KOPT-K1 (cell line): ENCODE results near the gene TALDO1.

Experiments
- H3K27ac ChIP-seq: fragments of 200-600 bp; sonication (generic); 2 replicates; pipeline ENCODE4 v1.5.1; 2016; ENCODE audit warnings: antibody characterized with exemption, mild to moderate bottlenecking, low read depth, low read length; ENCODE audit not compliant: poor library complexity, severe bottlenecking
- H3K36me3 ChIP-seq: fragments of 200-600 bp; sonication (generic); 2 replicates; pipeline ENCODE4 v1.5.1; 2017; ENCODE audit warnings: antibody characterized with exemption, mild to moderate bottlenecking, low read length, moderate library complexity; ENCODE audit not compliant: insufficient read depth
- H3K9me3 ChIP-seq: fragments of 200-600 bp; sonication (generic); 2 replicates; pipeline ENCODE4 v1.5.1; 2017; ENCODE audit warnings: antibody characterized with exemption, low read length, mild to moderate bottlenecking; ENCODE audit not compliant: insufficient read depth, poor library complexity, severe bottlenecking

TALDO1 gene

DNA sequence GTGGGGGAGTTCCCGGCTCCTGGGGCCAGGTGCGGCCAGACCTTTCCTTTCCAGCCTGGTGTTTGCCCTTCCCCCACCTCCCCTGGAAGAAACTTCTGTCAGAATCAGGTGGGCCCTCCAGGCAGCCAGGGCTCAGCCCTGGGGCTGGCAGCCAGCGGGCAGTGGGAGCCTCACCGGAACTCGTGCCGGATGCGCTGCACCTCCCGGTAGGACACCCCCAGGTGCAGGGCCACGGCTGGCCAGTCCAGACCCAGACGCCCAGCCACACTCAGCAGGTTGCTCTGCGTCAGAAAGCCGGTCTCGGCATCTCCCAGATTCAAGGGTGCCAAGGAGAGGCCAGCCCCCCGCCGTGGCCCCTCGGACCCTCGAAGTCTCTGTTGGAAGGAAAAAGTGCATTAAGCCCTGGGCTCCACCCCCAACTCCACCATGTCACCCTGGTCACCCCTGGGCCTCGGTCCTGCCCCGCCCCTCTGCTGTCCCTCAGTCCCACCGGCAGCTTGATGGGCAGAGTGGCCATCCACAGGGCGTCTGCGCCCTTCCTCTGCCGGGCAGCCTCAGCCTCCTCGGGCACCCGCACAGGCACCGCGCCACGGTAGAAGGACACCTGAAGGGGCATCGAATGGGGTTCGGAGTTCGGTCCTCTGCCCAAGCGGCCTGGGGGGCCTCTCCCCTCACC lies 52.5 kb downstream of the TALDO1 start:
- Histone ChIP-seq H3K9me3 (no peaks in the 10 kb centered on the region), H3K27ac (peak overlapping the region; percentile 88), H3K36me3 (peaks cover 42% of the 10 kb centered on the region)

DNA sequence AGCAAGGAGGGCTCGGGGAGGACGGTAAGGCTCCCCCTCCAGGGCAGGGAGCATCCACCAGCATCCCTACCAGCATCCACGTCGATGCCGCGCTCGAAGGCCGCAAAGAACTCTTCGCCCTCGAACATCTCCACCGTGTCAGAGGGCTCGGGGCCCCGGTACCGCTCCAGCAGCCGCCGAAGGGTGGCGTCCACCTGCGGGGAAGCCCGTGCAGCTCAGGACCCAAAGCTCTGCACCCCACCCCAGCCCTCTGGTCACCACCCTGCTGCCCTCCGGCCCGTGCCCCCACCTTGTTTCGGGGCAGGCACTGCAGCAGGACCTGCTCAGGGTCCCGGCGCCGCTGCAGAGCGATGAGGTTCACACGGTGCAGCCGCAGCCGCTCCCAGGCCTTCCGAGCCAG lies 53.2 kb downstream of the TALDO1 start:
- Histone ChIP-seq H3K27ac (no peak overlapping the region), H3K9me3 (no peaks in the 10 kb centered on the region), H3K36me3 (peaks cover 40% of the 10 kb centered on the region)

DNA sequence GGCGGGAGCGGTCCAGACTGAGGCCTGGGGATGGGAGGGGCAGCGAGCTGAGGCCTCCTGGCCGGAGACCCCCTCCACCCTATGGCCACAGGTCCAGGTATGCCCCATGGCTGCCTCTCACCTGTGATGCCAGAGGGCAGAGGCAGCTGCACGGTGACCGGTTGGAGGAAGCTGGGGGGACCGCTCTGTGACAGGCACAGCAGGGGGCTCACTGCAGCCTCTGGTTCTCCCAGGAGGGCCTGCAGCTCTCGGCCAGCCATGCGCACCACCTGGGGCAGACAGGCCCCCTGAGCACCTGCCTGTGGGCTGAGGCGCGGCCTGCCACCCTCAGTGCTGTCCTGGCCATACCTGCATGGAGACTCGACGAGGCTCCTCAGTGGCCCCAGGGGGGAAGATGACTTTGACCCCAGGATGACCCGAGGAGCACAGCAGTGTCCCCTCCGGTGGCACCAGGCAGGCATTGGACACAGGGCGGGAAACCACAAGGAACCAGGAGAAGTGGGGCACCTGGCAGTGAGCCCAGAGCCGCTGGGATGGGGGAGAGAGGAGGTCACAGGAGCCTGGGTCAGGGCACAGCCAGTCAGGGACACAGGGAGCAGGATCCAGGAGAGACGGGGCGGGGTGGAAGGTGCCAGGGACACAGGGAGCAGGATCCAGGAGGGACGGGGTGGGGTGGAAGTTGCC lies 54.0 kb downstream of the TALDO1 start:
- Histone ChIP-seq H3K9me3 (no peaks in the 10 kb centered on the region), H3K27ac (no peak overlapping the region), H3K36me3 (peaks cover 40% of the 10 kb centered on the region)

DNA sequence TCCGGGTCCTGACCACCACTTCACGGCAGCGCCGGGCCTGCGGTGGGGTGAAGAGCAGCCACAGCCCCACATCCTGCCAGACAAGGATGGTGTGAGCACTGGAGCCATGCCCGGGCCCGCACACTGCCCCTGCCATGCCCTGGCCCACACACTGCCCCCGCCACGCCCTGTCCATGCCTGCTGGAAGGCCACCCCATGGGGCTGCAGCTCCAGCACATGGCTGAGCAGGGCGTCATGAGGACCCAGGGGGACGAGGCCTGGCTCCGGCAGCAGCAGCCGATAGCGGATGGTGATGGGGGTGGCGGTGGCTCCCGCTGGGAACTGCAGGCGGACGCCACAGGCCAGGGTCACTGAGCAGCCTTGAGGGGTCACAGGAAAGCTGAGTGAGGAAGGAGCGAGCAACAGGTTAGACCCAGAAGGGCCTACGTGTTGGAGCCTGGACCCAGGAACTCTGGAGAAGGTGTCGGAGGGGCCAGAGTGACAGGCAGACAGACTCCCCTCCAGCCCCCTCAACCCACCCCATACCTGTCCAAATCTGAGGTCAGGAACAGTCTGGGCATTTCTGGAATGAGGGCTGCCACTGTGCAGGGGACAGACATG lies 54.9 kb downstream of the TALDO1 start:
- Histone ChIP-seq H3K27ac (no peak overlapping the region), H3K36me3 (peaks cover 40% of the 10 kb centered on the region), H3K9me3 (no peaks in the 10 kb centered on the region)

DNA sequence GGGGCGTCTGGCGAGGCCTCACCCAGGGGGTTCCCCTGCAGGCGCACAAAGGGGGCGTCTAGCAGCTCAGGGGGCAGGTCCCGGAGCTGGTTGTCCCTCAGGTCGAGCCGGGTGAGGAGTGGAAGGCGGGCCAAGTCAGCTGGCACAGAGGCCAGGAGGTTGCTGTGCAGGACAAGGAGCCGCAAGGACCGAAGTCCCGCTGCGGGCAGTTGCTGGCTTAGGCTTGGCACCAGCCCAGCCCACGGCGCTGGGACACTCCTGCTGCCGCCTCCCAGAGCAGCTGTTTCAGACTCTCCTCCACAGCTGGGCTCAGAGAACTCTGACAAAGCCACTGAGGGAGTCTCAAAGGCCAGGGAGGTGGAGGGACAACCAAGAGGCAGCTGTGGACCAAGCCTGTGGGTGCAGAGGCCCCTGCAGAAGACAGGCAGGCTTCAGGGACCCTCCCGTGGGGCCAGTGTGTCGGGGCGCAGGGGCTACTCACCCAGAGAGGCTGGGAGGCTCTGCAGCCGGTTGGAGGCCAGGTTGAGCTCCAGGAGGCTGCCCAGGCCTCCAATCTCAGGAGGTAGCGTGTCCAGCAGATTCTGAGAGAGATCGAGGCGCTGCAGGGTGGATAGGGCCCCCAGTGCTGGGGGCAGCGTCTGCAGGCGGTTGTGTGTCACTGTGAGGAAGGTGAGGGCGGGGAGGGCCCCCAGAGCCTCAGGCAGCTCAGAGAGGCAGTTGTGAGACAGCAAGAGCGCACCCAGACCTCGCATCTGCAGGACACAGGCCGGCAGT lies 55.6 kb downstream of the TALDO1 start:
- H3K27ac ChIP-seq = peak overlapping the region; percentile 91
- H3K36me3 ChIP-seq = peaks cover 40% of the 10 kb centered on the region
- no peaks in the 10 kb centered on the region for H3K9me3 ChIP-seq

DNA sequence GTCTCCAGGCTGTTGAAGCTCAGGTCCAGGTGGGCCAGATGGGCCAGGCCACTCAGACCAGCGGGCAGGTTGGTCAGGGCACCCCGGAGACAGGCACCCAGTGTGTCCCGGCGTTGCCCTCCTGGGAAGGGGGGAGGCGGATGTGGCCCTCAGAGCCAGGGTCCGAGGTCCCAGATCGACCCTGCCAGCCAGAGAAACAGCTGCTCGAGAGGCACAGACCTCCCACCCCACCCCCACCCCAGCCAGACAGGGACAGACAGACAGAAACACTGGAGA lies 56.1 kb downstream of the TALDO1 start:
- Histone ChIP-seq H3K36me3 (peaks cover 40% of the 10 kb centered on the region), H3K27ac (peak overlapping the region; percentile 91), H3K9me3 (no peaks in the 10 kb centered on the region)

DNA sequence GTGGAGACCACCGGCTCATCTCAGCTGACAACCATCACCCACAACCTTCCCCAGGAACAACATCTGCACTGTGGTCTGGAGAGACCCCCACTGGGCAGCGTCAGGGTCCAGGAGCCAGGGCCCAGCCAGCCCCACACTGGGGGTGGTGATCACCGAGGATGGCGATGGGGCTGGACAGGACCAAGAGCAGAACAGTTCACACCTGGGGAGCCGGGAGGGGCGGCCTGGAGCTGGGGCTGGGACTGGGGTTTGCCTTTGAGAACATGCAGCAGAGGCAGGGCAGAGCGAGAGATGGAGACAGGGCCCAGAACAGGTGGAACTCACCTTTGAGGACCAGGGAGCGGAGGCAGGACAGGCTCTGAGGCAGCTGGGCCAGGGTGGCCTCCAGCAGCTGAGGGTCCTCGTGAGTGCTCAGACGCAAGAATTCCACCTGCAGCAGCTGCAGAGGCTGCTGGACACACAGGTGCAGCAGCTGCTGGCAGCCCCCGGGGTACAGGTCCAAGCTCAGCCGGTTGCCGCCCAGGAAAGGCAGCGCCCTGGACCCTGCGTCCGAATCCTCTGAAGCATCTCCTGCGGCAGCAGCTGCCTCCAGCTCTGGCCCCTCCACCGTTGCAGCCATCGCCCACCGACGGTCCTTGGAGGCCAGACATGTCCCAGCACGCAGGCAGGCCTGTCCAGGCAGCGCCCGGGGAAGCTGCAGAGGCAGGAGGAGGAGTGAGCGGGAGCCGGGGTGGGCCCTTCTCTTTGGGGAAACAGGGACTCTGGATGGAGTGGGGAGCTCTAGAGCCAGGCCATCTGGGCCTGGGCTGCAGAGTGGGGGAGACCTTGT lies 56.7 kb downstream of the TALDO1 start:
- no peaks in the 10 kb centered on the region for H3K9me3 ChIP-seq
- H3K27ac ChIP-seq = peak overlapping the region; percentile 91
- H3K36me3 ChIP-seq = peaks cover 39% of the 10 kb centered on the region

DNA sequence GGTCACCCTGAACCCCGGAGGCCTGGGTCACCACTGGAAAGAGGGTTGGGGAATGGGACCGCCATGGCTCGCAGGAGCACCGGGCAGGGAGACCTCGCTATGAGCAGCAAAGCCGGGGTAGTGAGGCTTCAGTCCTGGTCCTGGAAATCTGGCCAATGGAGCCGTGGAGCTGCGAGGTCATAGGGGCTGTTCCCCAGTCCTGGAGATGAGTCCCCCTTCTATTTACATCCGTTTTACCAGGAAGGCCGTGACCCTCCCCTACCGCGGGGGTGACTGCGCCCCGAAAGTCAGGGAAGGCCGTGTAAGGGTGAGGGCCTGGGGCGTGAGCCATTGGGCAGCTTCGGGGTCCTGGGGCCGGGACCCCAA lies 57.3 kb downstream of the TALDO1 start:
- H3K36me3 ChIP-seq = peaks cover 34% of the 10 kb centered on the region
- peak overlapping the region; percentile 91 for H3K27ac ChIP-seq
- H3K9me3 ChIP-seq = no peaks in the 10 kb centered on the region

DNA sequence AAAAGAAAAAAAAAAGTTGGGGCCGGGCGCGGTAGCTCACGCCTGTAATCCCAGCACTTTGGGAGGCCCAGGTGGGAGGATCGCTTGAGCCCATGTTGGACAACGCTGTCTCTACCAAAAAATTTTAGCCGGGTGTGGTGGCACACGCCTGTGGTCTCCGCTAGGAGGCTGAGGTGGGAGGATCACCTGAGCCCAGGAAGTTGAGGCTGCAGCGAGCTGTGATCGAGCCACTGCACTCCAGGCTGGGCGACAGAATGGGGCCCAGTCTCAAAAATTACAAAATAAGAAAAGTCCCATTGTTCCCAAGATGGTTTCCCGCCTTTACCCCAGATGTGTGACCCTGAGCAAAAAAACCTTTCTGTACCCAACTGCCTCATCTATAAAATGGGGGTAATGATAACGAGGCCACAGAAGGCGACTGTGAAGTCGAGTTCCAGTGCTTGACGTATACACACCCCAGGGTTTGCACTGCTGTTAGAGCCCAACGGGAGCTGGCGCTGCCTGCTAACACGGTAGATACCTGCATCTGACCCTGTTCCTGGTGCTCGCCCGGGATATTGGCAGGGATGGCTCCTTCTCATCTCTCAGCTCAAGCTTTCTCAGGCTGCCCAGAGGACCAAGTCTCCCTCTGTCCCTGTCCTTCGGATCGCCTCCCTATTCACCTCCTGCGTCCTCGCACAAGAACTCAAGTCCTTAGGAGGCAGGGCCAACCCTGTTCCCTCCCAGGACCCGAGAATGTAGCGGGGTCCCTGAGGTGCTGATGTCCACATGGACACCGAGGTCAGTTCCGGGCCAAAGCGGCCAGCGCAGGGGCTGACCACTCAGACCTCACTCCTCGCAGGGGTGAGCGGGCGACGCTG lies 61.4 kb downstream of the TALDO1 start:
- H3K27ac ChIP-seq = peak overlapping the region; percentile 97
- H3K9me3 ChIP-seq = no peaks in the 10 kb centered on the region
- peaks cover 32% of the 10 kb centered on the region for H3K36me3 ChIP-seq

DNA sequence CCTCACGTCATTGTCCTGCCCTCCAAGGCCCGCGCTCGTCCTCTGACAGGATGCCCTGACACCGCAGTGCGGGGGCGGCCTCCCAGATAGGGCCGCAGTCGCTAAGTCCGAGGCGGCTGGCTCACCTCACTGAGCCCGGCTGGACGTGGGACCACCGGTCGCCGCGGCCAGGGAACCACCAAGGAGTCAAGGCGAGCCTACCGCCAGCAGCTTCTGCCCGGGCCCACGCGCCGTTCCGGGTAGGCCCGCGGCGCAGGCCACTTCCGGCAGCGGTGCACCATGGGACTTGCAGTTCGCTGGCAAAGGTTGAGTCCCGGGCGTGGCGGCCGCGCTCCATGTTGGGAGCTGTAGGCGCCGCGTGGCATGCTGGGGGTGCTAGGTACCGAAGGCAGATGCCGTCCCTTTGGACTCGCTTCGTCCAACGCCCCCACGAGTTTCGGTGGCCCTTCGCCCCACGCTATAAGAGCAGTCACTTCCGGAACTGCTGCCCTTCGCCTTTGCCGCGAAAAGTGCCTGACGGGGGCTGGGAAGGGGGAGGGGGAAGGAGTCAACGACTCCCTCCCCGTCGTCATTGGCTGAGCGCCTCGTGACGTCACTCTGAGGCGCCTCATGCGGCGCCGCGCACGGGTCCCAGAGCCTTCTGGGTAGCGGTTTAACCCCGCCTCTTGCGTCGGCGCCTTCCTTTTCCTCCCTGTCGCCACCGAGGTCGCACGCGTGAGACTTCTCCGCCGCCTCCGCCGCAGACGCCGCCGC lies 62.2 kb downstream of the TALDO1 start, which contains the start of gene RPLP2:
Gene RPLP2, plus strand, starts transcription at position 681 of the 753 bp plus-strand sequence. CDS start 268 bp downstream, outside the sequence.
- no peaks in the 10 kb centered on the region for H3K9me3 ChIP-seq
- H3K27ac ChIP-seq = peak within 1 kb of the TSS; percentile 97
- H3K36me3 ChIP-seq = peaks cover 37% of the 10 kb centered on the region

DNA sequence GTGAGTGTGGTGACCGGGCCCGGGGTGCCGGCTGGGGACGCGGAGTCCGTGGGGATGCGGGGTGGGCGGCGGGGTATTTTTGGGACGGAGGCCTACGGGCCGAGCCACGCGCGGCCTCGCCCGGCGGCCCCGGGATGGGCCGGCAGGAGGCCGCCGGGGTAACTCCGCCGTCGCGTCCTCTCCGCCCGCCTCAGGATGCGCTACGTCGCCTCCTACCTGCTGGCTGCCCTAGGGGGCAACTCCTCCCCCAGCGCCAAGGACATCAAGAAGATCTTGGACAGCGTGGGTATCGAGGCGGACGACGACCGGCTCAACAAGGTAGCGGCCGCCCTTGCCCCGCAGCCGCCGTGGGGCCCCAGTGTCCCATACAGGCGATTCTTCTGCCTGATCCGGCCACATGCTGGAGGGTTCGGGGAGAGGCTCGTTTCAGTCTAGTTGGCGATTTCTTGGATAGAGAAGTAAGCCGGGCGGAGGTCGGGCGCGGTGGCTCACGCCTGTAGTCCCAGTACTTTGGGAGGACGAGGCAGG lies 62.8 kb downstream of the TALDO1 start:
- H3K9me3 ChIP-seq = no peaks in the 10 kb centered on the region
- H3K36me3 ChIP-seq = peaks cover 43% of the 10 kb centered on the region

DNA sequence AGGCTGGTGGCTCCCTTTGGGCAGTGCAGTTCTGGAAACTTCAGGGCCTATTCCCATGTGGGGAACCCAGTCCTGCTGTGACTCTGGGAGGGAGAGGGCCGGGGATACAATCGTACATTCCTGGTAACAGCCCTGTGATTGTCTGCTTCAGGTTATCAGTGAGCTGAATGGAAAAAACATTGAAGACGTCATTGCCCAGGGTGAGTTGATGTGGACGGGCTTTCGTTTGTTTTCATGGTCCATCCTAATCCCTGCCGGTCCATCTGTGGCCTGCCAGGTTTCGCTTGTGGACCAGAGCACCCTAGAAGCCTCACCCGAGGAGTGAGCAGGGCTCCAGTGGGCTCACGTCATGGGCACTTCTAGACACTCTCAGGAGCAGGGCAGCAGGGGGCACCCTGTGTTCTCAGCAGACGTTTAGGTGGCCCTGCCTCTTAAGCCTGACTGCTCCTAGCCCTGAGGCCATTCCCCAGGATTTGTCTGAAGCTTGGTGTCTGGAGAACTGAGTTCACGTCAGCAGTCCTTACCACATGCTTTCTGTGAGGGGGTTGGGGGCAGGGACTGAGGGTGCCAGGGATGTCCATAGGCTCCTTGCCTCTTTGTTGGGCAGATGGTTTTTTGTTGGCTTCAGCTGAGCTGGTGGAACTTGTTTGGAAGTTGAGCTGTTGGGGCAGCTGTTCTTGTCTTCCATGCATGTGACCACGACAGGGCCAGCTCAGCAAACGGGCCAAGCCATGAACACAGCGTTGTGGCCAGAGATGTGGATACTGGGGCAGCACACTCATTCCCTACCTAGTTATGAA lies 64.4 kb downstream of the TALDO1 start:
- peaks cover 55% of the 10 kb centered on the region for H3K36me3 ChIP-seq

More for the DNA sequence above, 62.8 kb downstream of the TALDO1 start:
- H3K27ac ChIP-seq = peak overlapping the region; percentile 97

More for the DNA sequence above, 64.4 kb downstream of the TALDO1 start:
- H3K27ac ChIP-seq = peak overlapping the region; percentile 97
- H3K9me3 ChIP-seq = no peaks in the 10 kb centered on the region
